ENCODE results near the gene LLGL2. TPM values are rescaled to one million over a fixed set of nuclear protein-coding genes. Genes with fewer than 3 reads are reported as not detected.
"Not testable (repeated sequence)": the region's sequence is repeated elsewhere in the genome, so short reads cannot be mapped to it uniquely, and the experiment has no call there.

LLGL2 gene
- total RNA-seq, 1 donor from 2014 or later: 477 TPM

GRCh38 chr17:75590314-75590761 lies 64.8 kb downstream of the LLGL2 start:
- no peak for DNase-seq (ENCODE audit: low spot score)

- DNase-seq (ENCODE audit: low spot score): no peak
Measured at GRCh38 chr17:75590849-75591721, 65.6 kb downstream of the LLGL2 start.

GRCh38 chr17:75591722-75592302 lies 66.3 kb downstream of the LLGL2 start:
- no peak for DNase-seq (ENCODE audit: low spot score)

- no peak for DNase-seq (ENCODE audit: low spot score)
Measured at GRCh38 chr17:75592348-75593020, 67.0 kb downstream of the LLGL2 start.

- not testable (repeated sequence) for DNase-seq (ENCODE audit: low spot score)
Measured at GRCh38 chr17:75593430-75593829, 67.9 kb downstream of the LLGL2 start.

- DNase-seq (ENCODE audit: low spot score): no peak
Measured at GRCh38 chr17:75594499-75595283, 69.2 kb downstream of the LLGL2 start.

- DNase-seq (ENCODE audit: low spot score): no peak
Measured at GRCh38 chr17:75595284-75595919, 69.9 kb downstream of the LLGL2 start.

GRCh38 chr17:75595920-75596313 lies 70.4 kb downstream of the LLGL2 start:
- DNase-seq (ENCODE audit: low spot score): no peak

- no peak for DNase-seq (ENCODE audit: low spot score)
Measured at GRCh38 chr17:75596320-75597087, 71.0 kb downstream of the LLGL2 start.

GRCh38 chr17:75601057-75601987 lies 75.8 kb downstream of the LLGL2 start:
- DNase-seq (ENCODE audit: low spot score): peak; percentile 65

GRCh38 chr17:75602644-75603043 lies 77.1 kb downstream of the LLGL2 start:
- DNase-seq (ENCODE audit: low spot score): no peak

GRCh38 chr17:75603123-75603522 lies 77.6 kb downstream of the LLGL2 start:
- no peak for DNase-seq (ENCODE audit: low spot score)

GRCh38 chr17:75604034-75604695 lies 78.7 kb downstream of the LLGL2 start:
- no peak for DNase-seq (ENCODE audit: low spot score)

- no peak for DNase-seq (ENCODE audit: low spot score)
Measured at GRCh38 chr17:75605790-75606189, 80.3 kb downstream of the LLGL2 start.

GRCh38 chr17:75607086-75607485 lies 81.6 kb downstream of the LLGL2 start:
- no peak for DNase-seq (ENCODE audit: low spot score)

GRCh38 chr17:75610103-75610984 lies 84.8 kb downstream of the LLGL2 start:
- peak; percentile 75 for DNase-seq (ENCODE audit: low spot score)

GRCh38 chr17:75611851-75612429 lies 86.4 kb downstream of the LLGL2 start:
- no peak for DNase-seq (ENCODE audit: low spot score)
